ENCODE data around the gene WNT7A. TPM values are rescaled to one million over a fixed set of nuclear protein-coding genes. Genes with fewer than 3 reads are reported as not detected.

WNT7A gene
- total and polyA plus RNA-seq, 2 donors (not counting 3 experiments of a cell fraction or from before 2014, with no cell fraction given): not detected

GRCh38 chr3:13892304-13892703 lies 12.4 kb upstream of the WNT7A start:
- POLR2A ChIA-PET: no interaction called here
- intact Hi-C loops (cut with micrococcal nuclease): loop anchor here (10.0 kb wide), 1 partner anchor 512 kb away; the partner anchor contains the start of gene SLC6A6

More at GRCh38 chr3:13892304-13892703, 12.4 kb upstream of the WNT7A start:
- FAIRE-seq (no peak), DNase-seq (ENCODE audit: low read depth, low spot score) (no peak)
- no peaks in the 10 kb centered on the region for H3K79me2 ChIP-seq (ENCODE audit: control insufficient read depth, insufficient read depth, low read length)
- H3K4me1 ChIP-seq (ENCODE audit: control insufficient read depth, extremely low read depth, insufficient read depth, low read length): peaks cover 8% of the 10 kb centered on the region
- dilution Hi-C loops (cut with MboI; ENCODE audit: extremely low pct_ligation_motif_present, low sequenced_read_pairs): no loop called here
- TF ChIP-seq GATA2 (IDR thresholded peaks at IDR 0.05; ENCODE audit: insufficient read depth, insufficient read length, low read depth, low read length): no peak
- no peak for TF ChIP-seq POLR2A (IDR thresholded peaks at IDR 0.05; ENCODE audit: low read depth, low read length)
- TF ChIP-seq JUN (IDR thresholded peaks at IDR 0.05; ENCODE audit: borderline replicate concordance, insufficient read depth, insufficient read length, low read depth): no peak
- no peak for TF ChIP-seq POLR2AphosphoS5 (IDR thresholded peaks at IDR 0.05; ENCODE audit: insufficient read depth, low read depth, low read length)
- TF ChIP-seq MAX (IDR thresholded peaks at IDR 0.05; ENCODE audit: insufficient read depth, insufficient read length): no peak
- TF ChIP-seq MYC (IDR thresholded peaks at IDR 0.05; ENCODE audit: low read depth, low read length): no peak
- no peak for TF ChIP-seq CTCF (IDR thresholded peaks at IDR 0.05; ENCODE audit: extremely low read depth in 1 of 2, insufficient read depth in 1 of 2, low read depth in 1 of 2, low read length in 2 of 2)
- TF ChIP-seq FOS (IDR thresholded peaks at IDR 0.05; ENCODE audit: borderline replicate concordance, insufficient read depth, low read length): no peak
- no peak for TF ChIP-seq EZH2 (IDR thresholded peaks at IDR 0.05; ENCODE audit: borderline replicate concordance, low read depth, low read length, severe bottlenecking)
- no peak overlapping the region for H3K4me2 ChIP-seq (ENCODE audit: insufficient read depth, low read length)
- no peaks in the 10 kb centered on the region for H3K36me3 ChIP-seq (ENCODE audit: control insufficient read depth in 2 of 2, extremely low read depth in 1 of 2, insufficient read depth in 2 of 2, low read length in 2 of 2)
- no TSS peak for BruUV-seq (replicated peaks)
- CTCF ChIA-PET: interaction anchor here (0.7 kb wide), 1 partner anchor 12 kb away, joined by 3 read pairs; no protein-coding TSS in a partner anchor
- H3K27me3 ChIP-seq (ENCODE audit: control insufficient read depth in 2 of 2, insufficient read depth in 2 of 2, low read length in 2 of 2): no peaks in the 10 kb centered on the region
- no peak overlapping the region for H3K9ac ChIP-seq (replicated peaks; ENCODE audit: extremely low read depth, insufficient read depth, low read length)
- H2AFZ ChIP-seq (ENCODE audit: low read depth, low read length): no peak overlapping the region
- H3K9me3 ChIP-seq (replicated peaks; ENCODE audit: control insufficient read depth, insufficient read depth, low read length): no peaks in the 10 kb centered on the region
- no peak overlapping the region for H3K4me3 ChIP-seq (replicated peaks in 1 of 3; ENCODE audit: insufficient read depth in 1 of 3, low read depth in 1 of 3, low read length in 3 of 3)
- no peaks in the 10 kb centered on the region for H4K20me1 ChIP-seq (replicated peaks; ENCODE audit: control insufficient read depth, extremely low read depth, insufficient read depth, low read length)
- H3K27ac ChIP-seq (ENCODE audit: insufficient read depth, low read depth, low read length): no peak overlapping the region
- H3K9me1 ChIP-seq (replicated peaks; ENCODE audit: control insufficient read depth, extremely low read depth, insufficient read depth, low read length): no peaks in the 10 kb centered on the region
